ENCODE results near the gene CCDC33.

CCDC33 gene

GRCh38 chr15:74300057-74300795 lies 64.1 kb downstream of the CCDC33 start:
- peaks cover 14% of the 10 kb centered on the region for H3K27me3 Mint-ChIP-seq
- no peaks in the 10 kb centered on the region for H3K9me3 Mint-ChIP-seq
- no peaks in the 10 kb centered on the region for H3K36me3 Mint-ChIP-seq
- no peaks in the 10 kb centered on the region for H3K4me1 Mint-ChIP-seq
- no peak overlapping the region for H3K4me3 Mint-ChIP-seq
- no peak overlapping the region for H3K27ac Mint-ChIP-seq

- Mint-ChIP-seq H3K27ac (no peak overlapping the region), H3K27me3 (peaks cover 22% of the 10 kb centered on the region), H3K36me3 (no peaks in the 10 kb centered on the region), H3K4me1 (no peaks in the 10 kb centered on the region), H3K9me3 (no peaks in the 10 kb centered on the region), H3K4me3 (no peak overlapping the region)
Measured at GRCh38 chr15:74301583-74302361, 65.6 kb downstream of the CCDC33 start.

GRCh38 chr15:74302821-74303359 lies 66.8 kb downstream of the CCDC33 start:
- Mint-ChIP-seq H3K36me3 (no peaks in the 10 kb centered on the region), H3K4me1 (no peaks in the 10 kb centered on the region), H3K4me3 (no peak overlapping the region), H3K27me3 (peaks cover 22% of the 10 kb centered on the region), H3K27ac (peak overlapping the region; percentile 30), H3K9me3 (no peaks in the 10 kb centered on the region)

GRCh38 chr15:74303741-74304309 lies 67.7 kb downstream of the CCDC33 start:
- no peaks in the 10 kb centered on the region for H3K9me3 Mint-ChIP-seq
- no peaks in the 10 kb centered on the region for H3K36me3 Mint-ChIP-seq
- H3K4me3 Mint-ChIP-seq: no peak overlapping the region
- H3K27ac Mint-ChIP-seq: no peak overlapping the region
- H3K4me1 Mint-ChIP-seq: no peaks in the 10 kb centered on the region
- peaks cover 22% of the 10 kb centered on the region for H3K27me3 Mint-ChIP-seq

- Mint-ChIP-seq H3K27me3 (peaks cover 22% of the 10 kb centered on the region), H3K36me3 (no peaks in the 10 kb centered on the region), H3K4me1 (no peaks in the 10 kb centered on the region), H3K4me3 (no peak overlapping the region), H3K9me3 (no peaks in the 10 kb centered on the region), H3K27ac (no peak overlapping the region)
Measured at GRCh38 chr15:74304431-74304830, 68.3 kb downstream of the CCDC33 start.

GRCh38 chr15:74305687-74306086 lies 69.6 kb downstream of the CCDC33 start:
- Mint-ChIP-seq H3K9me3 (no peaks in the 10 kb centered on the region), H3K4me1 (no peaks in the 10 kb centered on the region), H3K27ac (no peak overlapping the region), H3K4me3 (no peak overlapping the region), H3K27me3 (peaks cover 17% of the 10 kb centered on the region), H3K36me3 (no peaks in the 10 kb centered on the region)

- peaks cover 16% of the 10 kb centered on the region for H3K27me3 Mint-ChIP-seq
Measured at GRCh38 chr15:74306781-74307217, 70.7 kb downstream of the CCDC33 start.

GRCh38 chr15:74307827-74308811 lies 72.0 kb downstream of the CCDC33 start:
- peaks cover 9% of the 10 kb centered on the region for H3K27me3 Mint-ChIP-seq
- H3K4me3 Mint-ChIP-seq: no peak overlapping the region

More at GRCh38 chr15:74306781-74307217, 70.7 kb downstream of the CCDC33 start:
- Mint-ChIP-seq H3K4me3 (no peak overlapping the region), H3K36me3 (no peaks in the 10 kb centered on the region), H3K27ac (no peak overlapping the region), H3K9me3 (no peaks in the 10 kb centered on the region), H3K4me1 (no peaks in the 10 kb centered on the region)

GRCh38 chr15:74311734-74312444 lies 75.8 kb downstream of the CCDC33 start:
- Mint-ChIP-seq H3K27me3 (no peaks in the 10 kb centered on the region), H3K9me3 (no peaks in the 10 kb centered on the region), H3K4me1 (peaks cover 28% of the 10 kb centered on the region), H3K27ac (no peak overlapping the region), H3K4me3 (no peak overlapping the region), H3K36me3 (no peaks in the 10 kb centered on the region)

More at GRCh38 chr15:74307827-74308811, 72.0 kb downstream of the CCDC33 start:
- H3K36me3 Mint-ChIP-seq: no peaks in the 10 kb centered on the region
- no peaks in the 10 kb centered on the region for H3K4me1 Mint-ChIP-seq
- no peaks in the 10 kb centered on the region for H3K9me3 Mint-ChIP-seq
- no peak overlapping the region for H3K27ac Mint-ChIP-seq

GRCh38 chr15:74312445-74313007 lies 76.4 kb downstream of the CCDC33 start:
- no peak overlapping the region for H3K27ac Mint-ChIP-seq

GRCh38 chr15:74313889-74314288 lies 77.8 kb downstream of the CCDC33 start:
- peaks cover 32% of the 10 kb centered on the region for H3K4me1 Mint-ChIP-seq
- no peak overlapping the region for H3K4me3 Mint-ChIP-seq
- no peaks in the 10 kb centered on the region for H3K36me3 Mint-ChIP-seq
- no peak overlapping the region for H3K27ac Mint-ChIP-seq
- no peaks in the 10 kb centered on the region for H3K9me3 Mint-ChIP-seq
- no peaks in the 10 kb centered on the region for H3K27me3 Mint-ChIP-seq

More at GRCh38 chr15:74312445-74313007, 76.4 kb downstream of the CCDC33 start:
- Mint-ChIP-seq H3K36me3 (no peaks in the 10 kb centered on the region), H3K9me3 (no peaks in the 10 kb centered on the region), H3K27me3 (no peaks in the 10 kb centered on the region), H3K4me3 (no peak overlapping the region), H3K4me1 (peaks cover 32% of the 10 kb centered on the region)

GRCh38 chr15:74314795-74315438 lies 78.8 kb downstream of the CCDC33 start:
- no peaks in the 10 kb centered on the region for H3K36me3 Mint-ChIP-seq
- H3K27me3 Mint-ChIP-seq: no peaks in the 10 kb centered on the region
- H3K27ac Mint-ChIP-seq: peak overlapping the region; percentile 13
- H3K9me3 Mint-ChIP-seq: no peaks in the 10 kb centered on the region
- peaks cover 34% of the 10 kb centered on the region for H3K4me1 Mint-ChIP-seq
- H3K4me3 Mint-ChIP-seq: no peak overlapping the region

GRCh38 chr15:74315626-74316025 lies 79.5 kb downstream of the CCDC33 start:
- Mint-ChIP-seq H3K4me3 (no peak overlapping the region), H3K36me3 (no peaks in the 10 kb centered on the region), H3K27me3 (no peaks in the 10 kb centered on the region), H3K4me1 (peaks cover 37% of the 10 kb centered on the region), H3K27ac (peak overlapping the region; percentile 13), H3K9me3 (no peaks in the 10 kb centered on the region)

- Mint-ChIP-seq H3K27ac (no peak overlapping the region), H3K4me3 (no peak overlapping the region), H3K27me3 (no peaks in the 10 kb centered on the region), H3K4me1 (peaks cover 37% of the 10 kb centered on the region), H3K9me3 (no peaks in the 10 kb centered on the region), H3K36me3 (no peaks in the 10 kb centered on the region)
Measured at GRCh38 chr15:74316141-74316540, 80.0 kb downstream of the CCDC33 start.
